Measurements from ENCODE around the gene CBLB. TPM values are rescaled to one million over a fixed set of nuclear protein-coding genes. Genes with fewer than 3 reads are reported as not detected.

The CBLB gene
- total and polyA plus RNA-seq, 2 of the 4 experiments (the other 2 are of a cell fraction): 10.1 to 20.1 TPM

GRCh38 chr3:105802118-105802706, 66.6 kb downstream of the CBLB start:
- Histone ChIP-seq H3K23ac (ENCODE audit: low read depth, low read length) (no peak overlapping the region), H4K5ac (ENCODE audit: low read depth, low read length) (no peak overlapping the region), H3K9me3 (ENCODE audit: control insufficient read depth, insufficient read depth, low read length) (no peaks in the 10 kb centered on the region), H3K14ac (replicated peaks; ENCODE audit: low read depth, low read length) (no peak overlapping the region), H3K27me3 (ENCODE audit: control insufficient read depth, insufficient read depth, low read length) (no peaks in the 10 kb centered on the region), H3K56ac (ENCODE audit: extremely low read depth, insufficient read depth, low read length) (no peak overlapping the region), H2BK20ac (ENCODE audit: low read depth, low read length) (no peak overlapping the region), H3K27ac (ENCODE audit: insufficient read depth, low read length) (no peak overlapping the region), H3K9me1 (ENCODE audit: insufficient read depth, low read length) (no peaks in the 10 kb centered on the region), H4K8ac (ENCODE audit: low read depth in 2 of 2, low read length in 2 of 2) (no peak overlapping the region), H4K91ac (ENCODE audit: insufficient read depth, low read depth, low read length) (no peak overlapping the region), H3K4me1 (ENCODE audit: control insufficient read depth, insufficient read depth, low read length) (peaks cover 2% of the 10 kb centered on the region; the same call in 1 of the 2 replicates), H3K4ac (ENCODE audit: low read depth, low read length) (no peak overlapping the region), H2AFZ (replicated peaks; ENCODE audit: low read length, poor library complexity) (no peak overlapping the region), H3K9ac (ENCODE audit: low read depth, low read length) (no peak overlapping the region), H2BK120ac (ENCODE audit: low read depth, low read length) (no peak overlapping the region), H3K36me3 (ENCODE audit: control insufficient read depth, insufficient read depth, low read length) (no peaks in the 10 kb centered on the region), H4K20me1 (ENCODE audit: insufficient read depth, low read length) (no peaks in the 10 kb centered on the region), H3K4me2 (ENCODE audit: low read depth, low read length) (no peak overlapping the region), H2BK15ac (ENCODE audit: low read depth, low read length) (no peak overlapping the region), H2AK9ac (replicated peaks; ENCODE audit: low read depth, low read length, poor library complexity) (no peak overlapping the region), H3K4me3 (ENCODE audit: insufficient read depth, low read depth, low read length) (no peak overlapping the region), H3K79me1 (ENCODE audit: low read depth in 1 of 2, low read length in 2 of 2) (peaks cover 13 to 14% of the 10 kb centered on the region in 2 experiments; a peak in 3 of 4 replicates), H2AK5ac (ENCODE audit: low read depth, low read length) (no peak overlapping the region), H3K18ac (ENCODE audit: low read depth, low read length) (no peak overlapping the region), H2BK5ac (ENCODE audit: low read depth, low read length, poor library complexity, severe bottlenecking) (no peak overlapping the region)
- BruUV-seq (replicated peaks): no TSS peak
- 100% methylated on average over 1 of the region's 5 CpGs; no CpG with 5 or more reads in 1 of the 2 experiments for WGBS, 2 experiments (ENCODE audit: extremely low coverage in 2 of 2, insufficient read length in 1 of 2)
- intact Hi-C loops (cut with micrococcal nuclease) (no loop called here), in situ Hi-C loops (cut with MboI; ENCODE audit: low sequenced_read_pairs) (no loop called here), dilution Hi-C loops (cut with HindIII; ENCODE audit: low sequenced_read_pairs, unreplicated experiment) (no loop called here)
- TF ChIP-seq BHLHE40 (IDR thresholded peaks at IDR 0.05; ENCODE audit: low read depth, low read length) (no peak), SMC3 (IDR thresholded peaks at IDR 0.05; ENCODE audit: low read depth, low read length) (no peak), MAZ (IDR thresholded peaks at IDR 0.05; ENCODE audit: borderline replicate concordance, low read depth, low read length) (no peak), CHD1 (IDR thresholded peaks at IDR 0.05; ENCODE audit: low read depth, low read length) (no peak), ELK1 (IDR thresholded peaks at IDR 0.05; ENCODE audit: borderline replicate concordance, low read depth, low read length) (no peak), FOS (IDR thresholded peaks at IDR 0.05; ENCODE audit: low read depth, low read length) (no peak), MAFK (IDR thresholded peaks at IDR 0.05; ENCODE audit: low read depth, low read length) (no peak), RAD21 (IDR thresholded peaks at IDR 0.05; ENCODE audit: low read length) (no peak), NFE2L2 (IDR thresholded peaks at IDR 0.05; ENCODE audit: low read depth, low read length) (no peak), RFX5 (IDR thresholded peaks at IDR 0.05; ENCODE audit: low read depth, low read length) (no peak)
- DNase-seq (no peak), ATAC-seq (ENCODE audit: low read depth) (no peak)
- ChIA-PET CTCF (no interaction called here), POLR2A (ENCODE audit: unreplicated experiment) (no interaction called here)
